GM12878 (cell line): ENCODE data around the gene MRPL49. TPM values are rescaled to one million over a fixed set of nuclear protein-coding genes. Genes with fewer than 3 reads are reported as not detected.

Experiments used
- ATAC-seq: fragments of 200-7000 bp; cut with Tn5 transposase; 3 replicates; pipeline ENCODE4 v1.9.1; 2020; ENCODE audit warnings: mild to moderate bottlenecking, moderate library complexity
- BruUV-seq: library from RNA; stranded (reverse); fragments of 400-500 nt; replicated peaks from 2 replicates; lab custom pipeline; 2021; lab: Mats Ljungman, UMichigan
- CTCF ChIA-PET: fragments of 300-600 bp; sonication (Branson Sonifier 250); formaldehyde crosslinking; extraction: SDS; loops from one replicate; lab custom pipeline; 2021; ENCODE audit warnings: inconsistent platforms; lab: Yijun Ruan, JAX
- POLR2A ChIA-PET: fragments of 350-600 bp; formaldehyde crosslinking; extraction: SDS; loops from one replicate; lab custom pipeline; 2021; ENCODE audit warnings: inconsistent platforms; lab: Charles Lee
- RAD21 ChIA-PET: fragments of 300-600 bp; sonication (Branson Sonifier 250); formaldehyde crosslinking; loops from one replicate; lab custom pipeline; 2023; ENCODE audit warnings: antibody characterized with exemption; ENCODE audit not compliant: unreplicated experiment; lab: Charles Lee
- SMC1A ChIA-PET: fragments of 300-600 bp; sonication (Branson Sonifier 250); formaldehyde crosslinking; loops from one replicate; lab custom pipeline; 2023; ENCODE audit not compliant: unreplicated experiment, uncharacterized antibody; lab: Charles Lee
- DNase-seq: peaks from one replicate; pipeline ENCODE4 v3.0.0-alpha.2; 2011; ENCODE audit warnings: low read depth, low spot score
- FAIRE-seq: peaks from 3 replicates; lab custom pipeline; 2011; peaks lifted over from hg19 to GRCh38; lab: Jason Lieb, UNC
- H2AFZ ChIP-seq: 2 replicates; pipeline ENCODE4 v1.6.0; 2011; ENCODE audit warnings: low read depth, low read length, control low read depth; ENCODE audit not compliant: control insufficient read depth
- H3K27ac ChIP-seq: 2 replicates; pipeline ENCODE4 v1.5.1; 2011; ENCODE audit warnings: control low read depth; ENCODE audit not compliant: control insufficient read depth, insufficient read depth
- H3K27me3 ChIP-seq, 2 experiments: replicated peaks in 1 of 2; 2 replicates each; pipeline versions ENCODE4 v1.6.0 to v1.6.1; 2011; ENCODE audit warnings: low read length in 1 of 2; ENCODE audit not compliant: control insufficient read depth in 2 of 2, insufficient read depth in 2 of 2
- H3K36me3 ChIP-seq, 2 experiments: 2 replicates each; pipeline ENCODE4 v1.5.1; 2011; ENCODE audit warnings: low read length in 1 of 2; ENCODE audit not compliant: control insufficient read depth in 2 of 2, insufficient read depth in 2 of 2
- H3K4me1 ChIP-seq: 2 replicates; pipeline ENCODE4 v1.6.1; 2011; ENCODE audit warnings: mild to moderate bottlenecking, low read length, moderate library complexity, mixed read lengths; ENCODE audit not compliant: control insufficient read depth, insufficient read depth
- H3K4me2 ChIP-seq: 2 replicates; pipeline ENCODE4 v1.6.0; 2011; ENCODE audit warnings: control low read depth; ENCODE audit not compliant: control insufficient read depth, insufficient read depth
- H3K4me3 ChIP-seq: fragments of 200-600 bp; sonication (generic); 2 replicates; pipeline ENCODE4 v1.5.1; 2016
- H3K79me2 ChIP-seq: 2 replicates; pipeline ENCODE4 v1.6.0; 2011; ENCODE audit warnings: low read length; ENCODE audit not compliant: control insufficient read depth, insufficient read depth
- H3K9ac ChIP-seq: 2 replicates; pipeline ENCODE4 v1.8.0; 2011; ENCODE audit warnings: low read length, control low read depth, mixed read lengths; ENCODE audit not compliant: control insufficient read depth, insufficient read depth
- H3K9me3 ChIP-seq: replicated peaks from 3 replicates; pipeline ENCODE4 v1.5.1; 2011; ENCODE audit warnings: mild to moderate bottlenecking, low read length; ENCODE audit not compliant: control insufficient read depth, insufficient read depth
- H4K20me1 ChIP-seq: 2 replicates; pipeline ENCODE4 v1.6.0; 2011; ENCODE audit not compliant: control insufficient read depth, insufficient read depth
- EGR1 ChIP-seq, 2 experiments: IDR thresholded peaks; 1 replicate in 1 of 2; 2 replicates in 1 of 2; pipeline ENCODE4 v1.6.1; 2011 to 2012; ENCODE audit warnings: low read depth in 2 of 2, low read length in 2 of 2, borderline replicate concordance in 1 of 2, mild to moderate bottlenecking in 1 of 2, moderate library complexity in 1 of 2
- GABPA ChIP-seq: IDR thresholded peaks from 2 replicates; pipeline ENCODE4 v1.6.1; 2014; ENCODE audit warnings: antibody characterized with exemption, low read depth, mild to moderate bottlenecking, inconsistent platforms
- JUND ChIP-seq: IDR thresholded peaks from 2 replicates; pipeline ENCODE4 v1.6.1; 2012; ENCODE audit warnings: low read depth, mild to moderate bottlenecking, low read length, improper control_type of control experiment, moderate library complexity
- LARP7 ChIP-seq: fragments of 450-650 bp; IDR thresholded peaks from 2 replicates; pipeline ENCODE4 v1.6.1; 2017; ENCODE audit warnings: mild to moderate bottlenecking
- MYC ChIP-seq: IDR thresholded peaks from 2 replicates; pipeline ENCODE4 v1.6.1; 2011; ENCODE audit warnings: mild to moderate bottlenecking, low read length, moderate library complexity, inconsistent platforms; ENCODE audit not compliant: insufficient read depth, insufficient replicate concordance, insufficient read length, severe bottlenecking
- RCOR1 ChIP-seq: conservative IDR thresholded peaks from 2 replicates; pipeline ENCODE4 v1.6.1; 2012; ENCODE audit warnings: low read depth, low read length, improper control_type of control experiment
- RELA ChIP-seq: fragments of 450-650 bp; IDR thresholded peaks from 2 replicates; pipeline ENCODE4 v1.8.0; 2014; ENCODE audit warnings: borderline replicate concordance; ENCODE audit not compliant: partially characterized antibody
- SUZ12 ChIP-seq: fragments of 200-600 bp; sonication (generic); IDR thresholded peaks from one replicate; pipeline ENCODE4 v1.6.1; 2018; ENCODE audit warnings: antibody characterized with exemption, mild to moderate bottlenecking; ENCODE audit not compliant: unreplicated experiment
- TCF12 ChIP-seq: IDR thresholded peaks from 2 replicates; pipeline ENCODE4 v1.6.1; 2011; ENCODE audit warnings: low read depth, mild to moderate bottlenecking, low read length
- YY1 ChIP-seq: IDR thresholded peaks from 2 replicates; pipeline ENCODE4 v1.6.1; 2011; ENCODE audit warnings: low read depth, mild to moderate bottlenecking, low read length
- ZNF207 ChIP-seq: fragments of 450-650 bp; IDR thresholded peaks from 2 replicates; pipeline ENCODE4 v1.6.1; 2014; ENCODE audit warnings: antibody characterized with exemption, mild to moderate bottlenecking, borderline replicate concordance
- WGBS: methylation state at CpG from one replicate; pipeline ENCODE4 v1.1.6; 2016; ENCODE audit warnings: low lambda C conversion rate; ENCODE audit not compliant: insufficient replicate concordance, insufficient coverage; ENCODE audit errors: missing lambda C conversion rate; 5-methylcytosine and 5-hydroxymethylcytosine counted together
- in situ Hi-C: fragments of 300-500 bp; cut with MboI; formaldehyde crosslinking; loops from 9 replicates; pipeline ENCODE4 v1.14.3; 2018; ENCODE audit warnings: mixed read lengths
- intact Hi-C: fragments of 100-400 bp; cut with micrococcal nuclease; formaldehyde crosslinking; loops from one replicate; pipeline ENCODE4 v1.14.2; 2022; ENCODE audit not compliant: unreplicated experiment
- polyA plus RNA-seq, 11 experiments: library from polyadenylated mRNA; depleted of rRNA in 4 of 11; unstranded in 6 of 11; stranded (reverse) in 5 of 11; fragments of >200 nt; fragmentation: Nextera tagmentation in 4 of 11; fragmentation: Illumina TruSeq in 1 of 11; extraction: Ambion mirVana in 4 of 11; extraction: Trizol in 1 of 11; gene quantifications; 1 replicate in 1 of 11; 2 replicates in 10 of 11; pipeline versions ENCODE4 v1.2.1 to v1.2.3, GENCODE V29; 2011 to 2016; ENCODE audit warnings: inconsistent platforms in 2 of 11, missing spikeins in 2 of 11, low read depth in 1 of 11
- total RNA-seq, 4 experiments: library from RNA; depleted of rRNA in 3 of 4; stranded (reverse); fragments of >200 nt in 3 of 4; fragmentation: Illumina TruSeq in 1 of 4; extraction: Trizol in 1 of 4; gene quantifications; 2 replicates each; pipeline versions ENCODE4 v1.2.1 to v1.2.3, GENCODE V29; 2013 to 2021
- TF ChIP-seq, protein P1 (sequence below): fragments of 450-650 bp; IDR thresholded peaks from 2 replicates; pipeline ENCODE4 v1.6.1; 2016; ENCODE audit warnings: mild to moderate bottlenecking
- TF ChIP-seq, protein P2 (sequence below), 3 experiments: IDR thresholded peaks in 2 of 3; conservative IDR thresholded peaks in 1 of 3; 2 replicates each; pipeline ENCODE4 v1.5.1; 2011; ENCODE audit warnings: low read depth in 3 of 3, low read length in 3 of 3, mild to moderate bottlenecking in 3 of 3, control low read depth in 2 of 3, moderate library complexity in 2 of 3, inconsistent platforms in 1 of 3, mixed read lengths in 1 of 3; ENCODE audit not compliant: control insufficient read depth in 2 of 3, insufficient read depth in 1 of 3; ENCODE audit errors: extremely low read depth in 1 of 3

MRPL49 gene
- total and polyA plus RNA-seq, 10 of the 15 experiments (the other 5 are each of a cell fraction or from before 2014, with no cell fraction given), result 42.0 to 116 (median 71.7) TPM

DNA sequence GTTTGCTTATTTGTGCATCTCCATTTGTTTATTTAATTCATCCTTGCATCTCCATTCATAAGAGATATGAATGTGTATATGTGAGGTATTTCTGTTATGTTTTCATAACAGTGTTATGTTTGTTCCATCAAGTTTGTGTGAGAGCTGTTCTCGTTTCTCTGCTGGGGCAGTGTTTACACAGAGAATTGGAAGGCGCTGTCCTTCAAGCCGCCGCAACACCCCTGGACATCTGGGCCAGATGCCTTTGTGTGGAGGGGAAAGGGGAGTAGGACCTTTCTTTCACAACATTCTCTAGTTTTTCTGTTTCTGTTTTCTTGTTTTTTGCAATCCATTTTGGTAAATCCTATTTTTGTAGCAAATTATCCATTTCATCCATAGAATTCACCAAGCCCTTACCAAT, 17.5 kb upstream of the MRPL49 start:
- H3K4me2 ChIP-seq, result no peak overlapping the region
- H3K4me3 ChIP-seq, result no peak overlapping the region
- intact Hi-C loops, result no loop called here
- SMC1A ChIA-PET, result interaction anchor here (2.0 kb wide), 1 partner anchor 91 kb away, joined by 5 read pairs; the partner anchor contains the start of gene ARL2
- DNase-seq, result no peak
- RAD21 ChIA-PET, result no interaction called here
- ATAC-seq, result no peak
- H4K20me1 ChIP-seq, result no peaks in the 10 kb centered on the region
- H3K27ac ChIP-seq, result no peak overlapping the region
- H3K9me3 ChIP-seq, result no peaks in the 10 kb centered on the region
- H3K9ac ChIP-seq, result no peak overlapping the region
- no peak for TF ChIP-seq ZNF207
- no peak for TF ChIP-seq EGR1 (IDR thresholded peaks at IDR 0.05; ENCODE audit: borderline replicate concordance in 1 of 2, low read depth in 2 of 2, low read length in 2 of 2)
- TF ChIP-seq RELA, result no peak
- TF ChIP-seq, protein P1, sequence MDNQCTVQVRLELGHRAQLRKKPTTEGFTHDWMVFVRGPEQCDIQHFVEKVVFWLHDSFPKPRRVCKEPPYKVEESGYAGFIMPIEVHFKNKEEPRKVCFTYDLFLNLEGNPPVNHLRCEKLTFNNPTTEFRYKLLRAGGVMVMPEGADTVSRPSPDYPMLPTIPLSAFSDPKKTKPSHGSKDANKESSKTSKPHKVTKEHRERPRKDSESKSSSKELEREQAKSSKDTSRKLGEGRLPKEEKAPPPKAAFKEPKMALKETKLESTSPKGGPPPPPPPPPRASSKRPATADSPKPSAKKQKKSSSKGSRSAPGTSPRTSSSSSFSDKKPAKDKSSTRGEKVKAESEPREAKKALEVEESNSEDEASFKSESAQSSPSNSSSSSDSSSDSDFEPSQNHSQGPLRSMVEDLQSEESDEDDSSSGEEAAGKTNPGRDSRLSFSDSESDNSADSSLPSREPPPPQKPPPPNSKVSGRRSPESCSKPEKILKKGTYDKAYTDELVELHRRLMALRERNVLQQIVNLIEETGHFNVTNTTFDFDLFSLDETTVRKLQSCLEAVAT, result no peak
- no peak for TF ChIP-seq YY1
- no peak for TF ChIP-seq TCF12
- no peak for TF ChIP-seq RCOR1
- TF ChIP-seq GABPA, result no peak
- TF ChIP-seq, protein P2, sequence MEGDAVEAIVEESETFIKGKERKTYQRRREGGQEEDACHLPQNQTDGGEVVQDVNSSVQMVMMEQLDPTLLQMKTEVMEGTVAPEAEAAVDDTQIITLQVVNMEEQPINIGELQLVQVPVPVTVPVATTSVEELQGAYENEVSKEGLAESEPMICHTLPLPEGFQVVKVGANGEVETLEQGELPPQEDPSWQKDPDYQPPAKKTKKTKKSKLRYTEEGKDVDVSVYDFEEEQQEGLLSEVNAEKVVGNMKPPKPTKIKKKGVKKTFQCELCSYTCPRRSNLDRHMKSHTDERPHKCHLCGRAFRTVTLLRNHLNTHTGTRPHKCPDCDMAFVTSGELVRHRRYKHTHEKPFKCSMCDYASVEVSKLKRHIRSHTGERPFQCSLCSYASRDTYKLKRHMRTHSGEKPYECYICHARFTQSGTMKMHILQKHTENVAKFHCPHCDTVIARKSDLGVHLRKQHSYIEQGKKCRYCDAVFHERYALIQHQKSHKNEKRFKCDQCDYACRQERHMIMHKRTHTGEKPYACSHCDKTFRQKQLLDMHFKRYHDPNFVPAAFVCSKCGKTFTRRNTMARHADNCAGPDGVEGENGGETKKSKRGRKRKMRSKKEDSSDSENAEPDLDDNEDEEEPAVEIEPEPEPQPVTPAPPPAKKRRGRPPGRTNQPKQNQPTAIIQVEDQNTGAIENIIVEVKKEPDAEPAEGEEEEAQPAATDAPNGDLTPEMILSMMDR (IDR thresholded peaks at IDR 0.05 in 2 of 3, conservative IDR thresholded peaks at IDR 0.05 in 1 of 3; ENCODE audit: control insufficient read depth in 2 of 3, extremely low read depth in 1 of 3, insufficient read depth in 1 of 3, low read depth in 3 of 3, low read length in 3 of 3), result no peak
- no peak for TF ChIP-seq SUZ12
- TF ChIP-seq LARP7, result no peak
- TF ChIP-seq MYC, result no peak
- TF ChIP-seq JUND, result no peak
- TF ChIP-seq, all 136 proteins: peak for 0
- in situ Hi-C loops, result no loop called here
- Histone ChIP-seq H3K27me3 (no peaks in the 10 kb centered on the region), H3K36me3 (peaks cover 11 to 16% of the 10 kb centered on the region in 2 experiments), H3K4me1 (no peaks in the 10 kb centered on the region), H3K79me2 (no peaks in the 10 kb centered on the region), H2AFZ (no peak overlapping the region)
- CTCF ChIA-PET, result interaction anchor here (1.2 to 1.9 kb wide), 3 partner anchors 10 to 76 kb away, joined by 3 to 5 read pairs (median 3); partner anchors contain the start of gene ZNHIT2
- BruUV-seq, result no TSS peak
- WGBS, result 73% methylated on average over 4 of the region's 4 CpGs
- POLR2A ChIA-PET, result no interaction called here
- FAIRE-seq, result no peak
